Karpas-422 (cell line): Measurements from ENCODE around the gene RALGAPA2. TPM values are rescaled to one million over a fixed set of nuclear protein-coding genes. Genes with fewer than 3 reads are reported as not detected.

ENCODE experiments used
- DNase-seq: peaks from one replicate; pipeline ENCODE4 v3.0.0-alpha.2; 2015
- H2AFZ ChIP-seq: fragments of 200-600 bp; sonication (generic); 2 replicates; pipeline ENCODE4 v1.6.1; 2014; ENCODE audit warnings: antibody characterized with exemption, low read length, mixed read lengths
- H3K27ac ChIP-seq: fragments of 200-600 bp; sonication (generic); 2 replicates; pipeline ENCODE4 v1.5.1; 2014; ENCODE audit warnings: mild to moderate bottlenecking, low read length, moderate library complexity
- H3K27me3 ChIP-seq: fragments of 200-600 bp; sonication (generic); 2 replicates; pipeline ENCODE4 v1.6.1; 2014; ENCODE audit warnings: low read length, mixed read lengths
- H3K36me3 ChIP-seq: fragments of 200-600 bp; sonication (generic); 2 replicates; pipeline ENCODE4 v1.6.1; 2014; ENCODE audit warnings: low read length, mixed read lengths; ENCODE audit not compliant: insufficient read depth
- H3K4me1 ChIP-seq: fragments of 200-600 bp; sonication (generic); 2 replicates; pipeline ENCODE4 v1.6.1; 2014; ENCODE audit warnings: mild to moderate bottlenecking, low read length, mixed read lengths
- H3K4me2 ChIP-seq: fragments of 200-600 bp; sonication (generic); 2 replicates; pipeline ENCODE4 v1.6.1; 2014; ENCODE audit warnings: low read length, low read depth, mild to moderate bottlenecking; ENCODE audit not compliant: poor library complexity, severe bottlenecking
- H3K4me3 ChIP-seq: fragments of 200-600 bp; sonication (generic); 2 replicates; pipeline ENCODE4 v1.5.1; 2014; ENCODE audit warnings: mild to moderate bottlenecking, antibody characterized with exemption, low read length, mixed read lengths
- H3K79me2 ChIP-seq: fragments of 200-600 bp; sonication (generic); 2 replicates; pipeline ENCODE4 v1.6.1; 2014; ENCODE audit warnings: mild to moderate bottlenecking, low read length, mixed read lengths
- H3K9ac ChIP-seq: fragments of 200-600 bp; sonication (generic); 2 replicates; pipeline ENCODE4 v1.6.0; 2014; ENCODE audit warnings: low read length
- H3K9me2 ChIP-seq: fragments of 200-600 bp; sonication (generic), shearing (Covaris generic); replicated peaks from 2 replicates; pipeline ENCODE4 v1.6.0; 2014; ENCODE audit warnings: mild to moderate bottlenecking, low read length, moderate library complexity; ENCODE audit not compliant: insufficient read depth
- H3K9me3 ChIP-seq: fragments of 300-700, 200-600 bp; sonication (generic); 2 replicates; pipeline ENCODE4 v1.6.1; 2014; ENCODE audit warnings: low read length, mixed read lengths
- H4K20me1 ChIP-seq: fragments of 200-600 bp; sonication (generic); 2 replicates; pipeline ENCODE4 v1.6.1; 2014; ENCODE audit warnings: mild to moderate bottlenecking, antibody characterized with exemption, low read length, low read depth; ENCODE audit not compliant: insufficient read depth
- total RNA-seq: library from RNA; depleted of rRNA; stranded (reverse); fragments of >200 nt; shearing (Covaris generic); gene quantifications from 2 replicates; pipeline ENCODE4 v1.2.3, GENCODE V29; 2014; ENCODE audit warnings: low replicate concordance

Gene RALGAPA2
- total RNA-seq, 1 experiment from 2014 or later, result 6.3 TPM

DNA sequence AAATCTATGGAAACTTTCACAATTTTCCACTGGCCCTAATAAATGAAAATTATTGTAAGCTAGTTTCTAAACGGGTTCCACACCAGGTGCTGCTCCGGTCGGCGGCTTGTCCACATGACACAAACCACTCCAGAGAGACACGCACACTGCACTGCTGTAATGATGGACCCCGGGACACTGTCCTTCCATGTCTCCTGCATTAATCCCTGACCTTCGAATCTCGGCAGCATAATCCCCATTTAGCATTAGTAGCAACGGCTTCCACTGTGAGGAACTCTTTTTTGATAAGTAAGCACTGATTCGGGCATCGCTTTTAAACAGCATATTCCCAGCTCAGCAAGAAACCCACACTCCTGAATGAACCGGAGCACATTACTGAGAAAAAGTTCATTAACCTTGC lies 301.0 kb downstream of the RALGAPA2 start:
- Histone ChIP-seq H3K9me3 (no peaks in the 10 kb centered on the region), H3K9me2 (no peaks in the 10 kb centered on the region), H3K27ac (no peak overlapping the region), H3K4me1 (no peaks in the 10 kb centered on the region), H3K4me3 (no peak overlapping the region), H3K79me2 (no peaks in the 10 kb centered on the region), H4K20me1 (no peaks in the 10 kb centered on the region), H2AFZ (no peak overlapping the region), H3K4me2 (no peak overlapping the region), H3K27me3 (no peaks in the 10 kb centered on the region), H3K36me3 (no peaks in the 10 kb centered on the region), H3K9ac (no peak overlapping the region)
- DNase-seq, result no peak

DNA sequence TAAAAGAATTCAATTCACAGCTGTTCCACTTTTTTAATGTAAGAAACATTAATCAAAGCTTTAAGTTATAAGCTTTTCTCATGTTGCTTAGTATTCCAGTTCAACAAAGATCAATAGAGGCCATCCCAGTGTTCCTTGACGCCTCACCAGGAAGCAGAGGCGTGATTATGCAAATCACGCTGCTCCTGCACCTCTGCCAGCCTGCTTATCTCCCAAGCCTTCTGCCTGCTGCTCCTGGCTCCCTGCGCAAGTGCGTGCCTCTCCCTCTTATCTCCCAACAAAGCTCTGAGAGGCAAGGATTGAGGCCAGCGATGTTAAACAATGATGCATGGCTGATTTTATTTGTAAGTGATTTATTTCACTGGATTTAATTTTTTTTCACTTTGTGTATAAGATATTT lies 301.8 kb downstream of the RALGAPA2 start:
- no peak overlapping the region for H3K27ac ChIP-seq
- H4K20me1 ChIP-seq, result no peaks in the 10 kb centered on the region
- no peak for DNase-seq
- H3K27me3 ChIP-seq, result no peaks in the 10 kb centered on the region
- H3K4me2 ChIP-seq, result no peak overlapping the region
- H3K79me2 ChIP-seq, result no peaks in the 10 kb centered on the region
- H3K36me3 ChIP-seq, result no peaks in the 10 kb centered on the region
- no peaks in the 10 kb centered on the region for H3K9me2 ChIP-seq
- H2AFZ ChIP-seq, result no peak overlapping the region
- H3K9me3 ChIP-seq, result no peaks in the 10 kb centered on the region
- no peak overlapping the region for H3K4me3 ChIP-seq
- H3K4me1 ChIP-seq, result no peaks in the 10 kb centered on the region
- H3K9ac ChIP-seq, result no peak overlapping the region

DNA sequence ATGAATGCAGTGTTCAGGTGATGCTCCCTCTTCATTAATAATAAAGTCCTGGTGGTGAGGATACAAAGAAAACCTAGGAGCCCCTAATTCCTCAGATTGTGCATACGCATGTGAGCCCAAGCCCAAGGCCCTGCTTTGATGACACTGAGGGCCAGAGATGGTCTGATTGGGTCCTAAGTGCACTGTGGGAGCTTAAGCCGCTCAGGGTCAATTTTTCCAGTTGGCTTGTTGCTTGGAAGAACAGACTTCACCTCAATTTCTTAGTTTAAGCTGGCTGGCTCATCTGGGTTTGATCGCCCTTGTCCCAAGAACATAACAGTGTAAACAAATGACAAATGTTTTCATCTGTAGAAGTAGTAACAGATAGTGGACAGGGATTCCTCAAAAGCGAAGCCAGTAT lies 303.1 kb downstream of the RALGAPA2 start:
- Histone ChIP-seq H4K20me1 (no peaks in the 10 kb centered on the region), H2AFZ (no peak overlapping the region), H3K27ac (no peak overlapping the region), H3K9me2 (no peaks in the 10 kb centered on the region), H3K9me3 (no peaks in the 10 kb centered on the region), H3K4me3 (no peak overlapping the region), H3K4me2 (no peak overlapping the region), H3K9ac (no peak overlapping the region), H3K27me3 (no peaks in the 10 kb centered on the region), H3K79me2 (no peaks in the 10 kb centered on the region), H3K36me3 (no peaks in the 10 kb centered on the region), H3K4me1 (no peaks in the 10 kb centered on the region)
- DNase-seq, result no peak

DNA sequence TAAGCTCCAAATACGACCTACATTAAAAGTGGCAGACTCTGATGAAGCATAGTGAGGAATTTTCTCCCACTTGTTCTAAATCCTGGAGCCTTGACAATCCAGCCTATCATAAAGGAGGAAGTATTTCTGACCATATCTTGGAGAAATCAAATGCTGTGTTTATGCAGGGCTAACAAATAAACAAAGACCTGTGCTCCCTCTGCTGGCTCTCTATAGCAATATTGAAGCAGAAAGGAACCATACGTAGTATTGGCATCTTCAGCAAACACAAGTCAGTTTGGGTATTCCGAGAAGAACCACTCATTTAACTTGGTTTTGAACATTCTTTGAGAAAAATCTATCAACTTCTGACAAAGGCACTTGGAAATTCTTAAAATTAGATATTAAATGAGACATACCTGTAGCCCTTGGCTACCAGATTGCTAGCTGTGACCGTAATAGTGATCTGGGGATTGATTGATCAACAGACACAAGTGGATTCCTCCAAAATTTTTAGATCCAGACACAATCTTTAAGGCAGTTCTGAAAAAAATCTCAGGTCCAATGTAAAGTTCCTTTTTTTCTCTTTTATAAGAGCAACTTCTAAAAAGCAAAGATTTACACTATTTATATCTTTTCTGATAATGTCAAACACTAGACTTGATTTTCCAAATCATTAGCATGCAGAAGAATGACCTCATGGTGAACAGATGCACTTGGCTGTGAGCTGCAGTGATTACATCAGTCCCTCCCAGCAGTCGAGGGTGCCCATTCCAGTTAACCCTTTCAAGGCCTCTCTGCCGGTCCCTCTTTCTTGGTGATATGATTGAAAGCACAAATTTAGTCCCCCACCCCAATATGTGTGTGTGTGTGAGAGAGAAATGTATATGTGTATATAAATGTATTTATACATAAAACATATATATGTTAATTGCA lies 304.3 kb downstream of the RALGAPA2 start:
- no peaks in the 10 kb centered on the region for H4K20me1 ChIP-seq
- no peak overlapping the region for H3K4me3 ChIP-seq
- no peaks in the 10 kb centered on the region for H3K9me2 ChIP-seq
- DNase-seq, result peak; percentile 43
- H3K27me3 ChIP-seq, result no peaks in the 10 kb centered on the region
- no peaks in the 10 kb centered on the region for H3K4me1 ChIP-seq
- H3K27ac ChIP-seq, result no peak overlapping the region
- no peaks in the 10 kb centered on the region for H3K79me2 ChIP-seq
- no peak overlapping the region for H3K4me2 ChIP-seq
- no peaks in the 10 kb centered on the region for H3K36me3 ChIP-seq
- no peak overlapping the region for H2AFZ ChIP-seq
- H3K9ac ChIP-seq, result no peak overlapping the region
- no peaks in the 10 kb centered on the region for H3K9me3 ChIP-seq

GRCh38 chr20:20406306-20406705 lies 306.1 kb downstream of the RALGAPA2 start:
- Histone ChIP-seq H3K36me3 (no peaks in the 10 kb centered on the region), H3K27me3 (no peaks in the 10 kb centered on the region), H4K20me1 (no peaks in the 10 kb centered on the region), H2AFZ (no peak overlapping the region), H3K4me1 (no peaks in the 10 kb centered on the region), H3K27ac (no peak overlapping the region), H3K9ac (no peak overlapping the region), H3K4me2 (no peak overlapping the region), H3K9me3 (no peaks in the 10 kb centered on the region), H3K9me2 (no peaks in the 10 kb centered on the region), H3K4me3 (no peak overlapping the region), H3K79me2 (no peaks in the 10 kb centered on the region)
- no peak for DNase-seq

- no peaks in the 10 kb centered on the region for H3K79me2 ChIP-seq
- H3K9me2 ChIP-seq, result no peaks in the 10 kb centered on the region
- DNase-seq, result no peak
- no peak overlapping the region for H3K27ac ChIP-seq
- H3K4me3 ChIP-seq, result no peak overlapping the region
- H3K4me1 ChIP-seq, result no peaks in the 10 kb centered on the region
- H4K20me1 ChIP-seq, result no peaks in the 10 kb centered on the region
- H3K9ac ChIP-seq, result no peak overlapping the region
- H3K36me3 ChIP-seq, result no peaks in the 10 kb centered on the region
- H3K4me2 ChIP-seq, result no peak overlapping the region
- no peaks in the 10 kb centered on the region for H3K27me3 ChIP-seq
- H2AFZ ChIP-seq, result no peak overlapping the region
- H3K9me3 ChIP-seq, result no peaks in the 10 kb centered on the region
Observed at GRCh38 chr20:20405623-20406022, 306.8 kb downstream of the RALGAPA2 start.

GRCh38 chr20:20404633-20405032 lies 307.8 kb downstream of the RALGAPA2 start:
- Histone ChIP-seq H3K27me3 (no peaks in the 10 kb centered on the region), H3K27ac (no peak overlapping the region), H4K20me1 (no peaks in the 10 kb centered on the region), H3K4me3 (no peak overlapping the region), H3K36me3 (no peaks in the 10 kb centered on the region), H3K9ac (no peak overlapping the region), H3K4me1 (no peaks in the 10 kb centered on the region), H2AFZ (no peak overlapping the region), H3K79me2 (no peaks in the 10 kb centered on the region), H3K4me2 (no peak overlapping the region), H3K9me2 (no peaks in the 10 kb centered on the region), H3K9me3 (no peaks in the 10 kb centered on the region)
- no peak for DNase-seq

DNA sequence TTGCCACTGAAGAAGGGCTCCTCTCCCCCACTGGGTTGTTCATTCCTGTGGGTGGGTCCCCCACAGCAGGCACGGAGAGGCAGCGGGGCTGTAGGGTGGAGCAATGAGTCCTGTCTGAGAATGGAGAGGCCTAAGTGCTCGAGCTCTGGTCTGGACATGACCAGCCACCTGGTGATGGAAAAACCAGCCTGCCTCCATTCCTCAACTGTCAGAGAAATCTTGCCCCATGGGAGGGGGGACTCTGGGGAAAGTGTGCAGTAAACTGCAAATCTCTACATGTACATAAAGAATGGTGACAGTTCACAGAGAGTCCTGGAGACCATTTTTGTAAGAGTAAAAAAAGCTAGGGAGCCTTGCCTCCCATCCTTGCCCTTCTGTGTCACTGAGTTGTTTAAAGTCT lies 310.5 kb downstream of the RALGAPA2 start:
- Histone ChIP-seq H3K9ac (no peak overlapping the region), H3K27ac (no peak overlapping the region), H2AFZ (no peak overlapping the region), H3K79me2 (no peaks in the 10 kb centered on the region), H3K27me3 (no peaks in the 10 kb centered on the region), H3K36me3 (no peaks in the 10 kb centered on the region), H3K9me3 (no peaks in the 10 kb centered on the region), H4K20me1 (no peaks in the 10 kb centered on the region), H3K4me3 (no peak overlapping the region), H3K9me2 (no peaks in the 10 kb centered on the region), H3K4me1 (no peaks in the 10 kb centered on the region), H3K4me2 (no peak overlapping the region)
- no peak for DNase-seq
